HG03442 (cell line): ENCODE results near the gene PRKG1.
A peak's percentile ranks its signal among the peaks of the same experiment; 100 is the strongest.

Experiments
- ATAC-seq: cut with Tn5 transposase; IDR thresholded peaks from one replicate; pipeline ENCODE4 v1.9.1; 2021; ENCODE audit warnings: mild to moderate bottlenecking, moderate library complexity; ENCODE audit not compliant: unreplicated experiment

The PRKG1 gene

DNA sequence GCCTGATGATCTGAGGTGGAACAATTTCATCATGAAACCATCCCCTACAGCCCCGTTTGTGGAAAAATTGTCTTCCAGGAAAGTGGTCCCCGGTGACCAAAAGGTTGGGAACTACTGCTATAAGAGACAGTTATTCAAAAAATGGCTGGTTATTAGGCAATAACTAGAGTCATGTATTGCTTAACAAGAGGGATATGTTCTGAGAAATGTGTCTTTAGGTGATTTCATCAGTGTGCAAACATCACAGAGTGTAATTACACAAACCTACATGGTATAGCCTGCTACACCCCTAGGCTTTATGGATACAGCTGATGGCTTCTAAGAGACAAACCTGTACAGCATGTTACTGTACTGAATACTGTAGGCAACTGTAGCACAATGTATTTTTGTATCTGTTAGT lies 696.4 kb downstream of the PRKG1 start:
- ATAC-seq, result no peak

DNA sequence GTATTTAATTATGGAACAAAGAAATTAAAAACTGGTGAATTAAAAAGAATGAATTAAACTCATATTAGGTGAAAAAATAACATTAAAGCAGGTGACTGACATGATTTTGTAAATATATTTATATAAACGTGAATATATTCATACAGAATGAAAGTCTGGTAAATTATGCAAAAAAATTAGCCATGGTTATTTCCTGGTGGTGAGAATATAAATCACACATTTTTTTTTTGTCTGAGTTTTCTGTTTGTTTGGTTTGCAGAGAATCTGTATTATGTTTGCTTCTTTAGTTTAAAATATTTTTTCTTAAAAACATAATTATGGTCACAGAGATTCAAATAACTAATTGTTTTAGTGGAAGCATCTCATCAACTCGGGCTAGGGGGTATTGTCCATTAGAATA lies 698.1 kb downstream of the PRKG1 start:
- ATAC-seq, result no peak

DNA sequence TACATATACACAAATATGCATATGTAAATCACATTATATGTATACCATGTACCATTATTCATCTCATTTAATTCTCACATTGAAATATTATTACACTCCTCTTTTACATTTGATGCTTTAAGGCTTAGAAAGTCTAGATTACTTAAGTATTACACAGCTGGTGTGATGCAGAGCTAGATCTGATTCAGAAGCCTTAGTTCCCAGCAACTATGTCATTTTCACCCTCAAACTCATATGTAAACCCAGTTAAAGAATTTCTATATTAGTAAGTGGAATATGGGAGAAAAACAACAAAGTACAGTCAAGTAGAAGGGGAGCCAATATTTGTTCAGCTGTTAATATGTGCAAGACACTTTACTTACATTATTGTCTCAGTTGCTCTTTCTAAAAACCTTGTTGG lies 699.4 kb downstream of the PRKG1 start:
- ATAC-seq, result no peak

DNA sequence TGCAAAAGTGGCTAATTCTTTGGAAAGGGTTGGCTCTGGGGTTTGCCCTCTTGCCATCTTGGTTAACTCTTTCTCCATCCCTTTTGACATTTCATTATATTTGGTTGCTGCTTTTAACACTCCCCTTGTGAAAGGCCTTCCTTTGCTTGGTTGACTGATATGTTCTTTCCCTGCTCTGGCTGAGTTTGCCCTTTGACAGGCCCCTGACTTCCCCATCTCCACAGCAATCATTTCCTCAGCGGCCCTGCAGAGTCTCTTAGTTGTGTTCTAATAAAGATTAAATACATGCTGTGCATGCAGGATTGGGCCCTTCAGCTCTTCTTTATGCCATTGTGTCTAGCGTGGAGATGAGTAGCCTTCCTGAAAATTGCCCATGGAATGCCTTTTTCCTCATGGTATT lies 709.7 kb downstream of the PRKG1 start:
- no peak for ATAC-seq

DNA sequence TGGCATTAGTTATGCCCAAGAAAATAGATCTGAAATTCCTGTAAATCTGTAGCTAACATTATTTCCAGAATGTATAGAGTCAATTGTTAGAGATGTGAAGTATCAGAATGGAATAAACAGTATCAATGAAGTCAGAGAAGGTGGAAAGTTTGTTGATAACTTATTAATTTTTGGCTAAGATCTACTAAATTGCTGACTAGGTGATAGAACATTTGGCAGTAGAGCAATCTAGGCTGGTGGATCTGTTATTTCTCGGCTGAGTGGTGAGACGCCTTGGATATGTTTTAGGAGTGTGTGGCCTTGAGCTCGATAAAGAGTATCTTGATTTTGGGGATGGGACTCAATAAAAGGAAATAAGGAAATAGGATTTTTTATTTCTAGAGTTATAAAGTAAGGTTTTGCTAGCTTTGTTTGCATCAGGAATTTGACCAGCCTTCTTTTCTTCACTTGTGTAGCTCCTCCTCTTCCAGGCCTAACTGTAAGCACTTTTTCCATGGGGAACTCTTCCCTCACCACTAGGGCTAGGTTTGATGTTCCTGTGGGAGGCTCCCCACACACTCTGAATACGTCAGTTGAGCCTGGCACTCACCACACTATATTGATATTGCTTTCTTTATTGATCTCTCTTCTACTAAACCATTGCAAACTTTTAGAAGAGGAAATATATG lies 711.9 kb downstream of the PRKG1 start:
- no peak for ATAC-seq

DNA sequence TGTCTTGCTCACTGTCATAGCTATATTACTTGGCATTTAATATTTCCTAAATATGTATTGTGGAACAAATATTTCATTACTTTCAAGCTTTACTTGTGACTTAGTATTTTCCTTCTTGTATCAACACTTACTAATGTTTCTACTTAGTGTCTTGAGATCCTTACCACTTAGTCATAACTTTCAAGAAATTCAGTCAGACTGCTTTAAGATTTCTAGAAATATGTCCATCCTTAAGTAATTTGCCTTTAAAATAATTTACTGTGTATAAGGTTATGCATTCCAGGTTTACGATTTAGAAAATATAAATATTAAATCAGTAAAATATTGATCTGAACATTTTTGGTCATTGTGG lies 712.4 kb downstream of the PRKG1 start:
- no peak for ATAC-seq

DNA sequence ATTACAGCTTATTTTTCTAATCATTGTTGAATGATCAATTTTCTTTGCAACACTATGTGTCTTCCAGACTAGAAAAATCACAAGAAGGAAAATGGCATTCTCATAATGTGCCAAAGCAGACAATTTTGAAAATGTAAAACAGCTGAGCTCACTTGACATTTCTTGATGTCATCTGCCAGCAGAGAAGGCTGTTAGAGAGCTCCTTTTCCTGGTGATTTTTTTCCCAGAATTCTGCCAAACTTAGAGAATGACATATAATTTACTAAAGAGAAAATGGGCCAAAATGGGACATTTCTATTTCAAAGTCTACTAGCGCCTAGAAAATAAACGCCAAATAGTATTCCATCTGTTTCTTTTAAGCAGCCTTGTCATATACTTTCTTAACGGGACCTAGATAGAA lies 714.0 kb downstream of the PRKG1 start:
- no peak for ATAC-seq

DNA sequence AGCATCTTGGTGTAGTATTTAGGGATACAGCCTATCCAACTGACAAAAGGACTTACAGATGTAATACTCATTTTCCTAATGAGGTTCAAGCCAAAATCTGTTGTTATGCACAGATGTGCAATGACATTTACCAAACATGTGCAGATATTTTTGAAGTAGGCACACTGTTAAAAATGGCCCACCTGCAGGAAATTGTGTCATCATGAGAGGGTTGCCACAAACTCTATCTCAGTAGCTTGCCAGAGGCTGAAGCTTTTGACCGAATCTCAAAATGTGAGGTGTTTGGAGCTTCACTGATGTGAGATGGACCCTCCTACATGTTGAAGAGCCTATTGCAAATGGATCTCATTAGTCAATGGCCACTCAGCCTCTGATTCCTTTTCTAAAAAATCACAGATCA lies 714.8 kb downstream of the PRKG1 start:
- ATAC-seq, result no peak

DNA sequence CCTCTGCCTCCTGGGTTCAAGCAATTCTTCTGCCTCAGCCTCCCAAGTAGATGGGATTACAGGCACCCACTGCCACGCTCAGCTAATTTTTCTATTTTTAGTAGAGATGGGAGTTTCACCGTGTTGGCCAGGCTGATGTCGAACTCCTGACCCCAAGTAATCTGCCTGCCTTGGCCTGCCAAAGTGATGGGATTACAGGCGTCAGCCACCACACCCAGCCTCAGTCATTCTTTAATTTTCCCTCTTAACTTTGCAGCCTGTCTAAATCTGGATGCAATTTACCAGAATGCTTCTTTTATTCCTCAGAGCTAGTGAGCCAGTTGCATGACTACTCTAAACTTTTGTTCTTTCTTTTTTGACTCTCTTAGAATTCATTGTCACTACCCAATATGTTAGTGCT lies 715.6 kb downstream of the PRKG1 start:
- ATAC-seq, result no peak

DNA sequence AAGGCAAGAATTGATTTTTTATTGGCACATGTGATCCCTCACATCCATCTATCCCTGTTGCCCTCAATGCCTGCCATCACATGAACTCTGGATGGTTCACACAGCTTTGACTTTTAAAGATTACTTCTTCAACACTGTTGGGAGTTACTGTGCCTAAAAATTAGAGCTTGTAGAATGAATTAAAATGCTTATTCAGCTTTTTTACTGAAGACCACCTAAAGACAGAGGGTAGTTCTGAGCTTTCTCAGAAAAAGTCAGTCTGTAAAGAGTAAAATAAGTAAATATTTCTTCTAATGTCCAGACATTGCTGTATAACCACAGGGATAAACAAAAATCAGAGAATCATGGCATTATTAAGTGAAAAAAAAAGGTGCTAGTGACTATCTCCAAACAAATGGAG lies 718.4 kb downstream of the PRKG1 start:
- no peak for ATAC-seq

DNA sequence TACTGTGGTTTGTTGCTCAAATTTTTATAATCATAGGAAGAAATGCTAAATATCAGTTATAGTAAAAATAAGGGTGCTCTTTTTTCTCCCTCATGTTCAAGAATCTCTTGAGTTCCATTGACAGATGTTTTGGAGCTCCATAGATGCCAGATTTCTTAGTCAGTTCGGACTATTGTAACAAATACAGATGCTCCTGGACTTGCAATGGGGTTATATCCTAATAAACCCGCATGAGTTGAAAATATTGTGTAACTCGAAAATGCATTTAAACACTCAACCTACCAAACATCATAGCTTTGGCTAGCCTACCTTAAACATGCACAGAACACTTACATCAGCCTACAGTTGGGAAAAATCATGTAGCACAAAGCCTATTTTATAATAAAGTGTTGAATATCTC lies 725.8 kb downstream of the PRKG1 start:
- no peak for ATAC-seq

DNA sequence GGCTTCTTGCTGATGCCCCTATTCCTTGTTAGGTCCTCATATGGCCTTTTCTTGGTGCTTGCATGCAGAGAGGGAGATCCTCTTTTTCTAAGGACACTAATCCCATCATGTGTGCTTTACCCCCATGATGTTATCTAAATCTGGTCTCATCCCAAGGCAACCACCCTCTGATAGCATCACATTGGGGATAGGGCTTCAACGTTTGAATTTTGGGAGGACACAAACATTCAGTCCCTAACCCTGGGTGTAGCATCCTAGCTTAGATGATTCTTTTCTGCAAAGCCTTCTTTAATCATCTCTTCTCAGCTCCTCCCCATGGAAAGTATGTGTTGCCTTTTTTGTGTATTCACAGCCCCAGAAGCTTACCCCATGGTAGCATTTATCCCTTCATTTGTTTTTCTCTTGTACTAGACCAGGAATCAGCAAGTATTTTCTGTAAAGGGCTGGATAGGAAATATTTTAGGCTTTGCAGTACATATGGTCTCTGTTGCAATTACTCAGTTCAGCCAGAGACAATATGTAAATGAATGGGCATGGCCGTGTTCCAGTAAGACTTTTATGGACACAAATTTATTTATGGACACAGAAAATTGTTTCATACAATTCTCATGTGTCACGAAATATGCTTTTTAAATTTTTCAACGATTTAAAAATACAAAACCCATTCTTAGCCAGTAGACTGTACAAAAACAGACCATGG lies 726.6 kb downstream of the PRKG1 start:
- ATAC-seq, result no peak

DNA sequence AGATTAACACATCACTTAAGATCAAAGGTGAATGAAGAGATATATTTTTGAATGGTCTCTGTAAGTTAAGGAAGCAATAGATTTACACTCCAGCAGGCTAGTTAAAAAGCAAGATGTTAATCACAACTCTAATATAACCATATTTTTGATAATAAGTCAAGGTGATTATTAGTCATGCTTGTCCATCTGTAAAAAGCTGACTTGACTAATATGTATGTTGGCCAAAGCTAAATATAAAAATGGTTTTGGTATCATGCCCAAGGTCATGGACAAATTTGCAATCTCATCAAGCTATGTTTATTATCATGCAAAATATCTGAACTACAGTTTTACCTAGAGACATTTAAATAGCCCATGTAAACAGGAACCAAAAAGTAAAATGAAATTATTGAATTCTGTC lies 727.7 kb downstream of the PRKG1 start:
- ATAC-seq, result no peak

DNA sequence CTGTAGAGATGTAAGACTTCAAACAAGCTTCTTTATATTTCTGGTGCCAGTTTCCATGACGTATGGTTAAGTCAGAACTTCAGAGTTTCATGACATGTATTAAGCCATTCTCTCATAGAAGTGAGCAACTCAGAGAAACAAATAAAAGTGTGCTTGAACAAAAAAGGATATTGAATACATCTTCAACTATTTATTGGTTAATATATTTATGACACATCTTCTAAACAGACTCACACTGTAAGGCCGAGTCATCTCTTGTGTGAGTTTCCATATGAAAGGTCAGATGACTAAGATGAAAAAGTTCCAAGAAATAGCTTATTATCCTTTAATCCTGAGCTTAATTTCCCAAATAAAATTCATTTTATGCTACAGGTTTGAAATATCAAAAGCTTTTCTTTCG lies 730.6 kb downstream of the PRKG1 start:
- ATAC-seq, result no peak

DNA sequence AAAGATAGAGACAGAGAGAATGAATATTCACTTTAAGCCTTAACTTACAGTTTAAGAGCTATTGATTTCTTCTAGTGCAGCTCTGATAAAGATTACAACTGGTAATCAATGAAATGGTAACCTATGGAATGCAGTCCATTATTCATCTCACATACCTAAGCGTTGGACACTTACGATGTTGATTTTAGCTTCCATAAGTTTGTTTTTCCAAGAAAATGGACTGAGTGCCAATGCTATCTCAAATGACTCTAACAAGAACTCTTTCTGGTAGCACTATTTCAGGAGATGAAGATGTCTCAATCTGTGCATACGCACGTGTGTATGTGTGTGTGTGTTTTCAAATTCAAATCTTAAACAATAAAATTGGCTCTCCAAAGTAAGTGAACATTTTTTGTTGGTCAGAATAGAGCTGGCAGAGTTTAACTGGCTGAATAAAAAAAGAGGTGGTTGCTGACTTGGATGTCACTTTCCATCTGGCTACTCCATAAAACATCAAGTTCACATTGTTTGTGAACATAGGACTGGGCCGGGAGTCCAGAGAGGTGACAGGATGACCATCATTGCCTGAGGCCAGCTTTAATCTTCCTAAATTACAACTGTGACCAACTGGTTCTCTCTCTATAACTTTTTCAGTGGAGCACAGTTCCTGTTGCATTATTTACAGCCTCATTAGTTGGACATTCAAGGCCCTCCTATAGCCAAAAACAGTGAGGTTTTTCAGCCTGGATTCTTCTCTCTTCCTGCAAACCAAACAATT lies 732.0 kb downstream of the PRKG1 start:
- no peak for ATAC-seq

DNA sequence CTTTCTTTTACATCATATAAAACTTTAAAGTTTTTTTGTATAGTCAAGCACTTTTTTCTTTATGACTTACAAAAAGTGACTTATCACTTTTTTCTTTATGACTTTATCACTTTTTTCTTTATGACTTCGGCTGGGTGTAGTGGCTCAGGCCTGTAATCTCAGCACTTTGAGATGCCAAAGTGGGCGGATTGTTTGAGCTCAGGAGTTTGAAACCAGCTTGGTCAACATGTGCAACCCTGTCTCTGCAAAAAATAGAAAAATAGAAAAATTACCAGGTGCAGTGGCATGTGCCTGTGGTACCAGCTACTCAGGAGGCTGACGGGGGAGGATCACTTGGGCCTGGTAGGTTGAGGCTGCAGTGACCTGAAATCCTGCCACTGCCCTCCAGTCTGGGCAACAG lies 733.9 kb downstream of the PRKG1 start:
- ATAC-seq, result no peak

DNA sequence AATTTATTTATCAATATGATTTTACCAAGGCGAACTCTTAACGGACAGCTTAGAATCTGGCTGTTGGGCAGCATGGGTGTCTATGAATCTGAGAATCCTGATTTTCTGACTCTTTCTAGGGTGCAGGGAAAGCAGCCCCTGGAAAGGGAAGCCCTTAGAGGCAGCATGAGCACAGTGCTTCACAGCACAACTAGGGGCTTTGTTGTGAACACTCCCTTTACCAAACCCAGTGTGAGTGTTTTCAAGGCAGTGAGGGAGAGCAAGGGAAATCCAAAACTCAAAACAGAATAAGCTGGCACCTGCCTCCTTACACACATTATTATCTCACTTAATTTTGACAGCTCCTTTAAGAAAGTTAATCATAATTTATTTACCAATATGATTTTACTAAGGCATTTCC lies 741.4 kb downstream of the PRKG1 start:
- ATAC-seq, result no peak

DNA sequence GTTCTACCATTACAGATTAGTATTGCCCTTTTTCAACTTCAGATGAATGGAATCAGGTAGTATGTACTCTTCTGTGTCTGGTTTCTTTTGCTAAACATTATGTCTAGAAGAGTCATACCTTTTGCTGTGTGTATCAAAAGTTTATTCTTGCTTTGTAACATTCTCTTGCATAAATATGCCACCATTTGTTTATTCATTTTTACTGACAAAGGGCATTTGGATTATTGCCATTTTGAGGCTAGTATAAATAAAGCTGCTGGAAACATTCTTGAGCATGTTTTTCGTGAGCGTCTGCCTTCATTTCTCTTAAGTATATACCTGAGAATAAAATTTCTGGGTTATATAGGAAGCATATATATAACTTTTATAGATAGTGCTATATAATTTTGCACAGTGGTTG lies 746.8 kb downstream of the PRKG1 start:
- ATAC-seq, result no peak

DNA sequence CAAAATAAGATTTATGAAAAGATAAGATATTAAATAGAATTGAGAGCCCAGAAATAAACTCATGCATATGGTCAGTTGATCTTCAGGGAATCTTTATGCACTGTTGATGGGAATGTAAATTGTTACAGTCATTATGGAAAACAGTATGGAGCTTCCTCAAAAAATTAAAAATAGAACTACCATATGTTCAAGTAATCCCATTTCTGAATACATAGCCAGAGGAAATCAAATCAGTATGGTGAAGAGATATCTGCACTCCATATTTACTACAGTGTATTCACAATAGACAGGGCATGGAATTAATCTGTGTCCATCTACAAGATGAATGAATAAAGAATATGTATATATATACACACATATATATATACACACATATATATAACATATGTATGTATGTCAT lies 747.5 kb downstream of the PRKG1 start:
- no peak for ATAC-seq

DNA sequence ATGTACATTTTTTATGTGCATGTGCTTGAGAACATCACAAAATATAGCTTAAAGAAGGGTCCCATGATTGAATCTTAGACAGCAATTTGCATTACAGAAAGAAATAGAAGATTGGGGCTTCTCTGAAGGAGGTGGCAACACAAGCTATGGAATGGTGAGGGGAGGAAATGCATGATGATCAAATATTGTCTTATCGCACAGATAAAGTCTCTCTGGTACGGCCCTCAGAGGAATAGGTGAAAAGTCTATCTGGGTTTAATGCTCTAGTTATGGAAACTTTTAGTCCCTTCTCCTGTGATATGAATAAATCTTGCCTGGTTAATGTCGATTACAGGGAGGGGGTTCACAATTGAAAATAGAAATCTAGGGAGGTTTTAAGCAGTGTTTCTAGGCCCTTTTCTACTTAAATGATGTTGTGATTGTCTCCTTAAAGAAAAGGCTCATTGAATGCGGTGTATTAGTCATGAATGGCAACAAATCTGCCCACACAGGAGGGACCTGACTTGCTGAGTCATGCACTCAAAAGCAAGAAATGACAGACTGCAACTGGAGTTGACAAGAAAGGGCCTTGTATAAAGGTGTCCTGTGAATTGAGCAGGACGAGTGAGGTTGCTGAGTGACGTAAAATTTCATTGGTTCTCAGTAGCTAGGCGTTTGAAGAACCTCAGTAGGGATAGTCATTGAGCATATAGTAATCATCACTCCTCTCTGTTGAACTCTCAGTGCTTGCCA lies 758.5 kb downstream of the PRKG1 start:
- ATAC-seq, result peak; percentile 98

DNA sequence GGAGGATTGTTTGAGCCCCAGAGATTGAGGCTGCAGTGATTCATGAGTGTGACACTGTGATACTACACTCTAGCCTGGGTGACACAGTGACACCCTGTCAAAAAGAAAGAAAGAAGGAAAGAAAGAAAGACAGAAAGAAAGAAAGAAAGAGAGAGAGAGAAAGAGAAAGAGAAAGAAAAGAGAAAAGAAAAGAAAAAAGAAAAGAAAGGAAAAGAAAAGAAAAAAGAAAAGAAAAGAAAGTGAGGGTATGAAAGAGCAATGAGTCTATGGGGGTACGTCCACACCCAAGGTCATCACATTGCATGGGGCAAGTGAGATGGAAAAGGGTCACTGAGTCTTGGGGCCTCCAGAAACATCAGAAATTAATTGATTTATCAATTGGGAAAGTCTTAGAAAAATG lies 760.3 kb downstream of the PRKG1 start:
- no peak for ATAC-seq

DNA sequence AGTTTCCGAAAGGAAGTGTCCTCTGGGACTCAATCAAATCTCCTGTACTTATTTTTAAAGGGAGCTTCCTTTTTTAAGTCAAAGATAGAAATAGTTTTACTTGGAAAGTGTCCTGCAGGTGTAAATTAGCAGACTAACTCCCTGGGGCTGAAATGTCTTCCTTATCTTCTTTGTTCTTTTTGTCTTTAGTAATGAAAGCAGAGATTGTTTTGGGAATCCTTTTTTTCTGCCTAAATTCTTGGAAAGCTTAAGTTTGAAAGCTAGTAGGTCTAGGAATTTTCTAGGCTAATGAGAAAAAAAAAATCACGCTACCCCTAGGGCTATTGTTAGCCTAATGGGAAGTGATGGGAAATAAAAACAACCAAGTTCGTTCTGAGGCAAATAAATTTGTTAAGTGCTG lies 764.2 kb downstream of the PRKG1 start:
- no peak for ATAC-seq
